K562 treated with DMSO at 1 percent for 24 hours (cell line): ENCODE measurements around the gene SLC5A3. TPM values are rescaled to one million over a fixed set of nuclear protein-coding genes. Genes with fewer than 3 reads are reported as not detected.

Source experiments
- total RNA-seq: library from RNA; unstranded; fragments of 300-600 nt; gene quantifications from 2 replicates; pipeline ENCODE4 v1.2.3, GENCODE V29; 2022; ENCODE audit warnings: low read depth; ENCODE audit not compliant: insufficient read depth

SLC5A3 gene
- 6.0 and 7.6 TPM in 2 replicates for total RNA-seq

GRCh38 chr21:34073032-34073748, at the start of gene SLC5A3, which contains the start of gene MRPS6:
TSS of gene SLC5A3 (plus strand) at chr21:34073578. CDS start at chr21:34095199, 21,621 bp downstream.
TSS of gene MRPS6 (plus strand) at chr21:34073578. CDS start at chr21:34073701, 123 bp downstream.

Other genes with a start within 250 kb of the SLC5A3 start
- 469 and 496 TPM in 2 replicates for gene ATP5PO, start 157.8 kb upstream of the SLC5A3 start, total RNA-seq
- gene MRPS6, start within 50 bp of the SLC5A3 start, total RNA-seq: 53.4 and 56.1 TPM in 2 replicates